ENCODE data around the gene TBC1D22A.
"Not testable (repeated sequence)": the region's sequence is repeated elsewhere in the genome, so short reads cannot be mapped to it uniquely, and the experiment has no call there.

The TBC1D22A gene

GRCh38 chr22:47139790-47140119 is 377.3 kb downstream of the TBC1D22A start:
- TF ChIP-seq CTCF (IDR thresholded peaks at IDR 0.05; ENCODE audit: poor library complexity, severe bottlenecking) = no peak
- ATAC-seq (ENCODE audit: low read depth) (no peak), DNase-seq (ENCODE audit: low spot score) (no peak)
- Histone ChIP-seq H3K27me3 (ENCODE audit: insufficient read depth, poor library complexity, severe bottlenecking) (no peaks in the 10 kb centered on the region), H3K27ac (ENCODE audit: poor library complexity, severe bottlenecking) (no peak overlapping the region), H3K36me3 (ENCODE audit: low read depth) (no peaks in the 10 kb centered on the region), H3K4me3 (ENCODE audit: severe bottlenecking) (no peak overlapping the region), H3K4me1 (ENCODE audit: insufficient read depth, poor library complexity, severe bottlenecking) (no peaks in the 10 kb centered on the region), H3K9me3 (ENCODE audit: severe bottlenecking) (no peaks in the 10 kb centered on the region)

- H3K27ac ChIP-seq (ENCODE audit: poor library complexity, severe bottlenecking); H3K4me3 ChIP-seq (ENCODE audit: severe bottlenecking); H3K36me3 ChIP-seq (ENCODE audit: low read depth); ATAC-seq (ENCODE audit: low read depth); H3K27me3 ChIP-seq (ENCODE audit: insufficient read depth, poor library complexity, severe bottlenecking); H3K4me1 ChIP-seq (ENCODE audit: insufficient read depth, poor library complexity, severe bottlenecking); DNase-seq (ENCODE audit: low spot score); H3K9me3 ChIP-seq (ENCODE audit: severe bottlenecking): not testable (repeated sequence)
These were observed 378.5 kb downstream of the TBC1D22A start for GRCh38 chr22:47140975-47141374.

- H3K27me3 ChIP-seq (ENCODE audit: insufficient read depth, poor library complexity, severe bottlenecking) = no peaks in the 10 kb centered on the region
- TF ChIP-seq CTCF (IDR thresholded peaks at IDR 0.05; ENCODE audit: poor library complexity, severe bottlenecking) = no peak
- H3K27ac ChIP-seq (ENCODE audit: poor library complexity, severe bottlenecking) = no peak overlapping the region
- DNase-seq (ENCODE audit: low spot score) (no peak), ATAC-seq (ENCODE audit: low read depth) (no peak)
- no peak overlapping the region for H3K4me3 ChIP-seq (ENCODE audit: severe bottlenecking)
- H3K4me1 ChIP-seq (ENCODE audit: insufficient read depth, poor library complexity, severe bottlenecking) = no peaks in the 10 kb centered on the region
- no peaks in the 10 kb centered on the region for H3K36me3 ChIP-seq (ENCODE audit: low read depth)
- H3K9me3 ChIP-seq (ENCODE audit: severe bottlenecking) = no peaks in the 10 kb centered on the region
These were observed 380.1 kb downstream of the TBC1D22A start for GRCh38 chr22:47142427-47143046.

GRCh38 chr22:47143249-47143938 is 380.9 kb downstream of the TBC1D22A start:
- Histone ChIP-seq H3K4me3 (ENCODE audit: severe bottlenecking) (no peak overlapping the region), H3K4me1 (ENCODE audit: insufficient read depth, poor library complexity, severe bottlenecking) (no peaks in the 10 kb centered on the region)
- TF ChIP-seq CTCF (IDR thresholded peaks at IDR 0.05; ENCODE audit: poor library complexity, severe bottlenecking) = no peak

GRCh38 chr22:47144076-47144765 is 381.8 kb downstream of the TBC1D22A start:
- ATAC-seq (ENCODE audit: low read depth) = no peak

More at GRCh38 chr22:47143249-47143938, 380.9 kb downstream of the TBC1D22A start:
- DNase-seq (ENCODE audit: low spot score) (no peak), ATAC-seq (ENCODE audit: low read depth) (no peak)
- Histone ChIP-seq H3K27ac (ENCODE audit: poor library complexity, severe bottlenecking) (no peak overlapping the region), H3K9me3 (ENCODE audit: severe bottlenecking) (no peaks in the 10 kb centered on the region), H3K36me3 (ENCODE audit: low read depth) (no peaks in the 10 kb centered on the region), H3K27me3 (ENCODE audit: insufficient read depth, poor library complexity, severe bottlenecking) (no peaks in the 10 kb centered on the region)

More at GRCh38 chr22:47144076-47144765, 381.8 kb downstream of the TBC1D22A start:
- Histone ChIP-seq H3K4me1 (ENCODE audit: insufficient read depth, poor library complexity, severe bottlenecking) (no peaks in the 10 kb centered on the region), H3K9me3 (ENCODE audit: severe bottlenecking) (no peaks in the 10 kb centered on the region), H3K27me3 (ENCODE audit: insufficient read depth, poor library complexity, severe bottlenecking) (no peaks in the 10 kb centered on the region), H3K4me3 (ENCODE audit: severe bottlenecking) (no peak overlapping the region), H3K36me3 (ENCODE audit: low read depth) (no peaks in the 10 kb centered on the region), H3K27ac (ENCODE audit: poor library complexity, severe bottlenecking) (no peak overlapping the region)
- DNase-seq (ENCODE audit: low spot score) = no peak
- TF ChIP-seq CTCF (IDR thresholded peaks at IDR 0.05; ENCODE audit: poor library complexity, severe bottlenecking) = no peak

Data from RWPE2 (cell line).